IPS-NIHi11 (cell line): ENCODE data around the gene FAM163A.

Experiments used
- DNase-seq: peaks from one replicate; pipeline ENCODE4 v3.0.0; 2012; ENCODE audit warnings: mixed read lengths, low spot score

Gene FAM163A

GRCh38 chr1:179750630-179751029 lies 7.5 kb downstream of the FAM163A start:
- DNase-seq = no peak

- no peak for DNase-seq
Measured at GRCh38 chr1:179753061-179753460, 10.0 kb downstream of the FAM163A start.

DNA sequence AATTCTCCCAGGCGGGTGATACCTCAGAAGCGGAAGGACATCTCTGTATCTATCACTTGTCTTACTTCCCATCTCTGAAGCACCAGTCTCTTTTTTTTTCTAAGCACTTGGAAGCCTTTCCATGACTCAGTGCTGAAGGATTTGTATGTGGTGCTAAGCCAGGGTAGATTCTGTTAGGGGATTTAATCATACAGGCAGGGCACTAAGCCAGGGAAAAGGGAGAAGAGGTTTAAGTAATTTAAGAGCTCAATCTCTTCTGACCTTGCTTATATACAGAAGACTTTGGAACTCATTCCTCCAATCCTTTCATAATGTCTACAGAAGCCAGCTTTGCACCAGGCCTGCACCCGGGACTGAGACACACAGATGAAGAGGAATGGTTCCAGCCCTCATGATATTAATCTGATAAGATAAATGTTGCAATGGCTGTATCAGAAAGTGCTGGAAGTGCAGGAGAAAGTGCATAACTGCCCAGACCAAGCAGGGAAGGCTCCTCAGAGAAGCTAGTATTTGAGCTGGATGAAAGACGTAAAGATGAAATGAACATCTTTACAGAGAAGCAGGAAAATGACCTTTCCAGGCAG lies 11.0 kb downstream of the FAM163A start:
- no peak for DNase-seq

- DNase-seq = no peak
Measured at GRCh38 chr1:179757933-179758332, 14.8 kb downstream of the FAM163A start.

GRCh38 chr1:179760521-179760920 lies 17.4 kb downstream of the FAM163A start:
- no peak for DNase-seq

DNA sequence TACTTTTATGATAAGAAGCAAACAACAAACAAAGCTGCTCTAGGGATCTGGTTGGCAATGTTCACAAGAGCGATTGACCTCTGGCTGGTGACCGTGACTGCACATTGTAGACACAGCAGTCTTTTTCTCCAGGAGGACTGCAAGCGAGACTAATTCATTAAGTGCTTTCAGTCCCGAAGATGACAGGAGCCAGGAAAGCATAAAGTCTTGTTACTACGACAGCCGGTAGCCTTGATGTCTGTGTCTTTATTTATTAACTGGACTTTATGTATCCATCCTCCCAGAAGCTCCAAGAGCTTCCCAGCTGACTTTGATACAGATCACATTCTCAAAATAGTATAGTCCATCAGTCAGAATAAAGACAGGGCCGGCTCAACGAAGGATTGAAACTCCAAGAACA lies 18.2 kb downstream of the FAM163A start:
- DNase-seq = no peak

- no peak for DNase-seq
Measured at GRCh38 chr1:179761846-179762640, 19.0 kb downstream of the FAM163A start.

- no peak for DNase-seq
Measured at GRCh38 chr1:179767177-179767581, 24.1 kb downstream of the FAM163A start.

DNA sequence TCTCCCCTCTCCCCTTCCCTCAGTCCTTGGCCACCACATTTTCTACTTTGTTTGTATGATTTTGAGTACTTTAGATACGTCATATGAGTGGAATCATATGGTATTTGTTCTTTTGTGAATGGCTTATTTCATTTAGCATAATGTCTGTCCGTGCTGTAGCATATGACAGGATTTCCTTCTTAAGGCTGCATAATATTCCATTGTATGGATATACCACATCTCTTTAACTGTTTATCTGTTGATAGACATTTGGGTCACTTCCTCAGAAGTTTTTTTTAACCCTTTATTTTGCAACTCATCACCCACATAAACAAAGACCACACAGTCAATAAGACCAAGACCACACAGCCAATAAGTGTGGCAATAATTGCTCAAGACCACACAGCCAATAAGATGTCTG lies 24.9 kb downstream of the FAM163A start:
- DNase-seq = no peak

- peak; percentile 35 for DNase-seq
Measured at GRCh38 chr1:179770887-179771502, 27.9 kb downstream of the FAM163A start.

DNA sequence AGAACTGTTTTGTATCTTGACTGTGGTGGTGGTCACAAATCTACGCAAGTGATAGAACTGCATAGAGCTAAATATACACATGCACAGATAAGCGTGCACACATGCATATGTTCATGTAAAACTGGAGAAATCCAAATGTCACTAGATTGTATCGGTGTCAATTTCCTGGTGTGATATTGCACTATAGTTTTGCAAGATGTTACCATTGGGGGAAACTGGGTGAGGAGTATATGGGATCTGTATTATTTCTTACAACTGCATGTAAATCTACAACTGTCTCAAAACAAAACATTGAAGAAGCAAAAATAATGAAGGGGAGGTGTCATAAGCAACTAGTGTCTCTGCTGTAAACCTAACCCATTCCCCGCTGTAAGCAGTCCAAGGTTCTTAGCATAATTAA lies 30.2 kb downstream of the FAM163A start:
- no peak for DNase-seq

DNA sequence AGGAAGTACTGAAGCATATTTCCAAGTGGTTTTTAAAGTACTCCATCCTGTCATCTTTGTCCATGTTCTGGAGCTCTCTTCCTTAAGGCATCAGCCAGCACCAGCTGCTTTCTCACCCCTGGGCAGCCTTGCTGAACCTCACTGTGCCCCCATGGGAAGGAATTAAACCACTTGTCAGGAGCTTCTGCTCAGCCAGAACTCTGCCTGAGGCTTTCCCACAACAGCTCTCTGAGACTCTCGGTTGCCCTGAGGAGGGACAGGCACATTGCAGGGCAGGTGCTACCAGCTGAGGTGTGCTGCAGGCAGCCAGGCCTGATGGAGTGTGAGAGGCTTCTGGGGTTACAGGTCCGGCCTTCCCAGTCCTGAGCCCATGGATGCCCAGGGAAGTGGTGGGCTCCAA lies 30.9 kb downstream of the FAM163A start:
- DNase-seq = no peak

DNA sequence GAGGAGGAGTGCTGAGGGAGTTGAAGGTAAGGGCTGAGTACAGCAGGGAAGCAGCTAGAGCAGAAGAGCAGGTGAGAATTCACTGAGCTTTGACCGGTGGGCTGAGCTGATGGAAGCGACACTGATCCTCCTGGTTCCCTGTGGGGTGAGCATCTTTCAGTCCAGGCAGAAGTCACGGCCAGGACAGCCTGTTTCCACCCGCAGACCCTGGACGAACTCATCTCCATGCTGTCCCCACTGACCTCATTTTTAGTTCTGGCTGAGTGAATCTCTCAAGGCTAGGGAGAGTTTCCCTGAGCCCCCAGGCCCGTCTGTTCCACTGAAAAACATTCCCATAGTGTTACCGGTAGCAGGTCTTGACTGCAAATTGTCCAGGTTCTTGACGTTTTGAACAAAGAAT lies 31.5 kb downstream of the FAM163A start:
- no peak for DNase-seq

GRCh38 chr1:179775009-179775408 lies 31.9 kb downstream of the FAM163A start:
- DNase-seq = no peak

DNA sequence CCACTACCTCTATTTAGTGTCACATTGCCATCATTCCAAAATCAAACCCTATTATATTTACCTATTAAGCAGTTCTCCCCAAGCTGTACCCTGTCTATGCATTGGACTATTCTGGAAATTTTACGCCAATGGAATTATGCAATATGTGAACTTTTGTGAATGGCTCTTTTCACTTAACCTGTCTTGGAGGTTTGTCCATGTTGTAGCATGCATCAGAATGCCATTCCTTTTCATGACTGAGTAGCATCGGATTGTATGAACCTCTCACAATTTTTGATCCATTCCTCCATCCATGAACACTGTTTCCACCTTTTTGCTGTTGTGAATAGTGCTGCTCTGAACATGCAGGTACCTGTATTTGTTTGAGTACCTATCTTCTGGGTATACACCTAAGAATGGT lies 33.7 kb downstream of the FAM163A start:
- no peak for DNase-seq

DNA sequence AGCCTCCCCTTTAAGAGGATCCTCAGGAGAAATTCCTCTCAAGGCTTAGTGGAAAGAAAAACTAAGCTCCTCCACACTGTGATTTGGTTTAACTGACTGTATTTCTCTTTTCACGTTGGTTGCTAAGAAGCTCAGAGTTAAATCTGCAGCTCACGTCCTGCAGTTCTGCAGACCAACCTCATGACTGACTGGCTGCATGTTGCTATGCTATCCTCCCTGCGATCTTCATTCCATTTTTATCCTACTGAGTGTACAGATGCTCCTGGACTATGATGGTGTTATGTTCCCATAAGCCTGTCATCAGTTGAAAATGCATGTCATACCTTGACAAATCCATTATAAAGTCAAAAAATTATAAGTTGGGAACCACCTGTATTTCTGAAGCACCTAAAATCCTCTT lies 34.6 kb downstream of the FAM163A start:
- no peak for DNase-seq

DNA sequence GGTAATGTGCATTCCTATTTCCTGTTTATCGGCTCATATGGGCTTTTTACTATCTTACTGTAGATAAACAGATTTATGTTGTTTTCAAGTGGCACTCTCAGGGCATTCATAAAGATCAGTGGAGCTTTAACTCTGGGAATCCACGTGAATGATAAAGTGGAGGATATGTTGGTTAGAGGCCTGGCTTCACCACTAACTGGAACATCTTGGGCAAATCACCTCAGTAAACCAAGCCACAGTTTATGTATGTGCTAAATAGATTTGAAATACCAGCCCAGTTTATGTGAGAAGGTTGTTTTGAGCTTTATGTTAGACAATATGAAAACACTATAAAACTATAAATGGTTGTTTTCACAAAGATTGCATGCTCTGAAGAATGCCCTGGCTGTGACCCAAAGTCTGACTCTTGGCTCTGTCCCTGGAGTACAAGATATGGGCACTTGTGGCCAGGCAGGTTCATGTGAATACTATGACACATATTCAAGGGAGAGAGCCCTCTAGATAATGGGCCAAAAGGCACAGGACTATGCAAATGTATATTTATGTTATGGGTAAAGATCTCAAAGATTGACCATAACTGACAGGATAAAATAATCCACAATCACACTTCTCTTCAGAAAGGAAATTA lies 36.7 kb downstream of the FAM163A start:
- no peak for DNase-seq

GRCh38 chr1:179781962-179782361 lies 38.9 kb downstream of the FAM163A start:
- DNase-seq = no peak

DNA sequence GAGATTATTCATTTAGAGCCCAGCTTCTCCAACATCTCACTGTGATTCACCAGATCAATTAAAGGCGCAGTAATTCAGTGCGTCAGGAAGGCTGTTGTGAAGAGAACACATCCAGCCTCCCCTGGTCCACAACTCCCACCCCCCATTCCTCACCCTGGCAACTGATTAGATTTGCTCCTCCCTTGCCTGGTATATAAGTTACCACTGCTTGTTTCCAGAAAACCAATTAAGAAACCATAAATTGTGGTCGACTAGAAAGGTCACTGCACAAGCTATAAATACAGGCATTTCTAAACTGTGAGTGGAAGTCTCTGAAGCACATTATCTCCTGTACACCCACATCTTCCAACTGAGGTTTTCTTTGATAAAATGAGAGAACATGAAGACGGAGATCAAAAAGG lies 41.9 kb downstream of the FAM163A start:
- no peak for DNase-seq

DNA sequence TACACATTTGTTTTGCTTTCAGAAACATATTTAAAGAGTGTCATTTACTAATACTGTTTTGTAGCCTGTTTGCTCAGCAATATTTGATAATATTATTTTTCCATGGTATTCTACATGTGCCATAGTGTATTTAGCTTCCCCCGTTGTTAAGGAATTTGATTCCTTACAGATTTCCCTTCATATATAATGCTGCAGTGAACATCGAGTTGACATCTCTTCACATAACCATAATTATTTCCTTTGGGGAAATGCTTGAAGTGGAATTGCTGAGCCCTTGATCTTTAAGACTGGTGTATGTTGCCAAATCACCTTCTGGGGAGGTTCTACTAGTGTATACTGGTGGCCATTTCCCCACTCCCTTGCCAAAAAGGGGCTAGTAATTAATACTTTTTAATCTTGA lies 42.6 kb downstream of the FAM163A start:
- no peak for DNase-seq

DNA sequence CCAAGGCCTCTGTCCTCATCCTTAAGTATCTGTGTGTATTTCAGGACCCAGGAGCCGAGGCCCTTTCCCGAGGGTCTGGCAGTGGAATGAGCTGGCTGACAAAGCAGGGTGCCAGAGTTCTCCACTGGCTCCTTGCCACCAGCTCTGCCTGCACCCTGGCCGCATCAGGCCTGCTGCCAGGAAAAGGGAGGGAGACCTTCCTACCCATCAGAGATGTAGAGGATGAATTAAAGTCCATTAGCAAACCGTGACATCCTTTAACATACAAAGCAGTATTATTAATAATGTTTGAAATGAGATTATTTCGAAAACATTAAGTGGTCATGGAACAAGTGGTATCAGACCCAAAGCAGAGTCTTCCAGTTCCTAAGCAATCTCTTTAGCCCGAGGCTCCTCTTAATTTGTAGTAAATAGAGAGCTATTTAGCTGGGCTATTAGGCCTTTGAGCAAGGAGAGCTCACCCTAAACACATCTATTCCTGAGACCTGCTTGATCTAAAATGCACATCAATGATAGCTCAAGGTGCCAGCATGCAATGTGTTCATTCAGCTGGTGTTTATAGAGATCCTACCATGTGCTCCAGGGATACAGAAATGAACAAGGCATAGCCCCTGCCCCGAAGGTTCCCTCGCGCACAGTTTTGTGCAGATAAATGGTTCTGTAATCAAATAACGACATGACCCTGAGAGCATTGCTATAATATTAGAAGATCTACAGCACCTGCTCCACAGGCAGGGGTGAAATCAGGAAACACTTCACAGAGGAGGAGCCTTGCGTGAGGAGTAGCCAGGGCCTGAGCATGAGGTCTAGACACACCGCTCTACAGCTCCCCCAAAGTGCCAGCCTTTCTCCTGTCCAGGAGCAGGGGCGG lies 44.0 kb downstream of the FAM163A start:
- DNase-seq = no peak

GRCh38 chr1:179788259-179788658 lies 45.2 kb downstream of the FAM163A start:
- peak; percentile 81 for DNase-seq
